Measurements from ENCODE around the gene MAML3.

The MAML3 gene

DNA sequence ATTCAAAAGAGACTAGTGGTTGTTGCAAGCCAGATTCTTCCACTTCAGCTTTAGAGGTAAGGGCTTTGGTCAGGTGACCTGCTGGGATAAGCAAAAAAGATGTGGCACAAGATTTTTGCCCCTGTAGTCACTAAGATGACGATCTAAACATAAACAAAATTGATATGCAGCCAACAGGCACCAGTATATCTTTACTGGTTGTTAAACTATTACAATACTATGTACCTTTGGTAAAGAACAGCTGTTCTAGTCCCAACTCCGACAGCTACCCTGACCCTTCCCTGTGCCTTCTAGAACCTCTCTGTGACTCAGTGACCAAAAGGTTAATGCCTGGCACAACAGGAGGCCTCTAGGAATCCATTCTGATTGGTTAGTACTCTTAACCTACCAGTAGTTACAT lies 428.7 kb downstream of the MAML3 start:
- H3K4me1 ChIP-seq (ENCODE audit: insufficient read depth, low read length): no peaks in the 10 kb centered on the region
- no peaks in the 10 kb centered on the region for H3K9me3 ChIP-seq (ENCODE audit: insufficient read depth, low read depth, low read length)
- no peak overlapping the region for H3K4me3 ChIP-seq (ENCODE audit: low read length)
- no peaks in the 10 kb centered on the region for H3K36me3 ChIP-seq (ENCODE audit: insufficient read depth, low read depth, low read length)
- no peak overlapping the region for H3K27ac ChIP-seq (ENCODE audit: low read length)
- H3K27me3 ChIP-seq (ENCODE audit: insufficient read depth, low read length): no peaks in the 10 kb centered on the region
- H3K9ac ChIP-seq (ENCODE audit: low read depth, low read length): no peak overlapping the region

DNA sequence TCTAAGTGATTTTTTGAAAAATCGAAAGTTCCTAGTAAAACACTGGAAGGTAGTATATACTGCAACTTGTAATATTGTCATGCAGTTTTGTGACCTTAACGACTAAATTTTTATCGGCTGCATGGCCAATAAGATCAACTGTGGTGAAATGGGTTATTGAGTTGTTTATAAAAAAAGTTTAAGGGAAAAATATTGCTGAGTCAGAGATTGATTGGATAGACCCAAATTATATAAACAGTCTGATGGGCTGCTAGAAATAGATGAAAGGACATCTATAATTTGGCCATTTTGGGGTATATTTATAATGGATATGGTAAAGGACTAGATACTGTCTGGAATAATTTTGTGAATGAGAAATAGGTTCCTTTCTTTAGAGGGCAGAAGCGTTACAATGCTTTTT lies 432.2 kb downstream of the MAML3 start:
- Histone ChIP-seq H3K4me3 (ENCODE audit: low read length) (no peak overlapping the region), H3K27me3 (ENCODE audit: insufficient read depth, low read length) (0 out of 2 replicates have a peak, but pooled peaks cover 4% of the 10 kb centered on the region), H3K4me1 (ENCODE audit: insufficient read depth, low read length) (no peaks in the 10 kb centered on the region), H3K27ac (ENCODE audit: low read length) (no peak overlapping the region), H3K9me3 (ENCODE audit: insufficient read depth, low read depth, low read length) (no peaks in the 10 kb centered on the region), H3K36me3 (ENCODE audit: insufficient read depth, low read depth, low read length) (peaks cover 3% of the 10 kb centered on the region; the same call in 1 of the 2 replicates), H3K9ac (ENCODE audit: low read depth, low read length) (no peak overlapping the region)

DNA sequence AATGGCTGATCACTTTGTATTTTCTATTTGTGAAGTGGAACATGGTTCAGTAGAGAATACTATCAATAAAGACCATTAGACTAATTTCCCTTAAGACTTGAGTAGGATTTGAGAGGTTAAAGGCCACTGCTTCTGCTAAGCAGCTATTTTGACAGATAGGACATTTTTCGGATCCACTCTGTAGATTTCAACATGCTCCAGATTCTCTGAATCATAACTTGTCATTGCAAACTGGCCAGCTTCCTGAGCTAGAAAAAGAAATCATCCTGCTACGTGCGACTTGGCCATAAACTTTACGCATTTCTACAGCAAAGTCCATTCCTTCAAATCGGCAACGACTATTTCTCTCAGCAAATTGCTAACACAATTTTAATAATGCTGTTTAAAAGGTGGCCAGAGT lies 433.2 kb downstream of the MAML3 start:
- H3K27me3 ChIP-seq (ENCODE audit: insufficient read depth, low read length): peaks cover 12% of the 10 kb centered on the region
- H3K9ac ChIP-seq (ENCODE audit: low read depth, low read length): no peak overlapping the region
- no peak overlapping the region for H3K4me3 ChIP-seq (ENCODE audit: low read length)
- H3K4me1 ChIP-seq (ENCODE audit: insufficient read depth, low read length): no peaks in the 10 kb centered on the region
- no peak overlapping the region for H3K27ac ChIP-seq (ENCODE audit: low read length)
- no peaks in the 10 kb centered on the region for H3K9me3 ChIP-seq (ENCODE audit: insufficient read depth, low read depth, low read length)
- peaks cover 3% of the 10 kb centered on the region; the same call in 1 of the 2 replicates for H3K36me3 ChIP-seq (ENCODE audit: insufficient read depth, low read depth, low read length)

DNA sequence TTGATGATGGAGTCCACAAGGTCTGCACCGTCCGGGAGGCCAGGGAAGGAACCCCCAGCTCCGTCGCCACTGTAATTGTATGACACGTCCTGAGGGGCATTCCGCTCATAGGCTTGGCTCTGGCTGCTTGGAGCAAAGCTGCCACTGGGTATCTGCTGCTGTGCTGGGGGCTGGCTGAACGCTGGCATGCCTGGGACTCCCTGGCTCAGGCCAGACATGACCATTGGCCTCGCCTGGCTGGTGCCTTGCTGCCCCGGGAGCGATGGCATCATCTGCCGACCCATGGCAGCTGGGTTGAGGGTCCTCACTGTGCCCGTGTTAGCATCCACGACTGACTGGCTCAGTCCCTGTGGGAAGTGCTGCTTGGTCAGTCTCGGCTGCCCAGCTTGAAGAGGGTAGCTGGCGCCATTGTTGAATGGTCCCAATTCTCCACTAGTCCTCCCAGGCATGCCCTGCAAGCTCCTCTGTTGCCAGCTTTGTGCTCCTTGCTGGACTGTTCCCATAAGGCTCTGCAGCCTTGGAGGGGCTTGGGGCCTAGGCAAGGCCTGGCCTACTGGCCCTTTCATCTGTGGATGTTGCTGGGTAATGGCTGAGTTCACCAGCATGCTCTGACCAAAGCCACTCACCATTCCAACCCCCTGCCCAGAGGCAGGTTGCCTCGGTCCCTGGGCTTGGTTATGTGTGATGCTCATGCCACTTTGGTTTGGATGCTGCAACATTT lies 434.4 kb downstream of the MAML3 start:
- Histone ChIP-seq H3K4me1 (ENCODE audit: insufficient read depth, low read length) (no peaks in the 10 kb centered on the region), H3K9me3 (ENCODE audit: insufficient read depth, low read depth, low read length) (no peaks in the 10 kb centered on the region), H3K27ac (ENCODE audit: low read length) (no peak overlapping the region), H3K27me3 (ENCODE audit: insufficient read depth, low read length) (peaks cover 25% of the 10 kb centered on the region), H3K36me3 (ENCODE audit: insufficient read depth, low read depth, low read length) (peaks cover 3% of the 10 kb centered on the region; the same call in 1 of the 2 replicates), H3K9ac (ENCODE audit: low read depth, low read length) (no peak overlapping the region), H3K4me3 (ENCODE audit: low read length) (no peak overlapping the region)

DNA sequence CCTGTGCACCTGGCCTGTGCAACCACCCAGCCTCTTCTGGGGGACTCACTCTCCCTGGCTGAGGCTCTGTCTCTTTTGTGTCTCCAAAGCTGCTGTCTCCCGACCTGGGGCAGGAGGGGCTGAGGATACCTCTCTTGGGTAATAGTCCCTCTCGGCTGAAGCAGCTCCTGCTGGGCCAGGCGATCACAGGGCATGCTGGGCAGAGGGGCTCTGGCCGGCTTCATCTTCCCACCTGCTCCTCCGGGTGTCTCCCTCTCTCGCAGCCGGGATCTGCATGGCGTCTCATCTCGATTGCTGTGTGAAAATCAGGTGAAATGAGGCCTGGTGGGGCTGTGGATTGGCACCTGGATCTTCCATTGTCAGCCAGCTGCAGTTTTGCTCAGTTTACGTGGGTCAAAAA lies 435.2 kb downstream of the MAML3 start:
- Histone ChIP-seq H3K9me3 (ENCODE audit: insufficient read depth, low read depth, low read length) (no peaks in the 10 kb centered on the region), H3K27me3 (ENCODE audit: insufficient read depth, low read length) (peaks cover 32% of the 10 kb centered on the region), H3K4me1 (ENCODE audit: insufficient read depth, low read length) (no peaks in the 10 kb centered on the region), H3K36me3 (ENCODE audit: insufficient read depth, low read depth, low read length) (peaks cover 3% of the 10 kb centered on the region; the same call in 1 of the 2 replicates), H3K27ac (ENCODE audit: low read length) (no peak overlapping the region), H3K4me3 (ENCODE audit: low read length) (no peak overlapping the region), H3K9ac (ENCODE audit: low read depth, low read length) (no peak overlapping the region)

DNA sequence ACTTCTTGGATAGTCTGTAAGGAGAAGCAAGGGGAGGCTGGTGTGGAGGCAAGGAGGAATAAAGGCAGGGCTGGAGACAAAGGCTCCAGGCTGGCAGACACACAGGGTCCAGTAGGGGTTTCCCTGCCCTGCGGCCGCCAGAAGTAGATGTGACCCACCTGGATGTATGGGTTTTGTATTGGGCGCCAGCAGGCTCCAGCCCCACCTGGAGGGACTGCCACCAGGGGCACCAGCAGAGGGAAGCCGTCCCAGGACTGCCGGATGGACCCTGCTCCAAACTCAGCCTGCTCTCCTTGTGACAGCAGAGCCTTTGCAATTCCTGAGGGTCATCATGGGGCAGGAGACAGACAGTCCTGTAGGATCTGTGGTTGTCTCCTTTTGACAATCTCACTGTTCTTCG lies 435.6 kb downstream of the MAML3 start:
- no peak overlapping the region for H3K4me3 ChIP-seq (ENCODE audit: low read length)
- H3K27me3 ChIP-seq (ENCODE audit: insufficient read depth, low read length): peaks cover 37% of the 10 kb centered on the region
- H3K4me1 ChIP-seq (ENCODE audit: insufficient read depth, low read length): no peaks in the 10 kb centered on the region
- H3K9me3 ChIP-seq (ENCODE audit: insufficient read depth, low read depth, low read length): no peaks in the 10 kb centered on the region
- peaks cover 3% of the 10 kb centered on the region; the same call in 1 of the 2 replicates for H3K36me3 ChIP-seq (ENCODE audit: insufficient read depth, low read depth, low read length)
- no peak overlapping the region for H3K9ac ChIP-seq (ENCODE audit: low read depth, low read length)
- H3K27ac ChIP-seq (ENCODE audit: low read length): no peak overlapping the region

DNA sequence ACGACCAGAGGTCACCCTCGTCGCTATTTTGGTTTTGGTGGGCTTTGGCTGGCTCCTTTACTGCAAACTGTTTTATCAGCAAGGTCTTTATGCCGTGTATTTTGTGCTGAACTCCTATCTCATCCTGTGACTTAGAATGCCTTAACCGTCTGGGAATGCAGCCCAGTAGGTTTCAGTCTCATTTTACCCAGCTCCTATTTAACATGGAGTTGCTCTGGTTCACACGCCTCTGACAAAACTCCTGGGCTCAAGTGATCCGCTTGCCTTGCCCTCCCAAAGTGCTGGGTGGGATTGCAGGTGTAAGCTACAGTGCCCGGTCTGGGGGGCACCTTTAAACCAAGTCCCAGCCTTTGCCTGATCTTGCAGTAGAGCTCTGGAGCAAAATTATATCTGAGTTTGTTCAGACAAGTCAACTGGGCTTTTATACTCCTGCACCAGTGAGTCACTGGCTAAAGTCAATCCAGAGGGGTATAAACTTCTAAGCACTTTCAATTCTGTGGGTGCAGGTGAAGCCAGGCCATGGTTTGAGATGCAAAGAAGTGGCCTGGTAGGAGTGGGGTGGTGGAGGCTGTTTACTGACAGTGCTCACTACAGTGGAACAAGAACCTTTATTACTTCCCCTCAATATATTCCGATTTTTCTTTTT lies 438.1 kb downstream of the MAML3 start:
- Histone ChIP-seq H3K9me3 (ENCODE audit: insufficient read depth, low read depth, low read length) (no peaks in the 10 kb centered on the region), H3K27ac (ENCODE audit: low read length) (no peak overlapping the region), H3K9ac (ENCODE audit: low read depth, low read length) (no peak overlapping the region), H3K4me3 (ENCODE audit: low read length) (no peak overlapping the region), H3K27me3 (ENCODE audit: insufficient read depth, low read length) (peaks cover 49% of the 10 kb centered on the region), H3K4me1 (ENCODE audit: insufficient read depth, low read length) (no peaks in the 10 kb centered on the region), H3K36me3 (ENCODE audit: insufficient read depth, low read depth, low read length) (peaks cover 3% of the 10 kb centered on the region; the same call in 1 of the 2 replicates)

DNA sequence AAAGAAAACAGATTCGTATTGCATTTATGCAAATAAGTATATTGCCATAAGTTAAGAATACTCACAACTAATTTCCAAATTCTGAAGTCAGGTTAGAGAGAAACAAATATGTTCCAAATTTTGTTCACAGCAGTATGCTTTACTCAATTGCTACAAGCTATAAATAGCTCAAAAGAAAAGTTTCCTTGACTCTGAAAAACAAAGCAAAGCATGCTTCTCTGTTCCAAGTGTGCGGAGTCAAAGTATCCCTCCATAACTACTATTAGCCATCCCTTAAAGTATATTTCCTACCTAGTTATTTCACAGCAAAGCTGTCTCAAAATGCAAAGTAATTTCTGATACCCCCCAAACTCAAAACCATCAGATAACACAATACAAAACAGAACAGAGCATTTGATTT lies 441.1 kb downstream of the MAML3 start:
- Histone ChIP-seq H3K4me3 (ENCODE audit: low read length) (no peak overlapping the region), H3K36me3 (ENCODE audit: insufficient read depth, low read depth, low read length) (no peaks in the 10 kb centered on the region), H3K9ac (ENCODE audit: low read depth, low read length) (no peak overlapping the region), H3K9me3 (ENCODE audit: insufficient read depth, low read depth, low read length) (no peaks in the 10 kb centered on the region), H3K4me1 (ENCODE audit: insufficient read depth, low read length) (no peaks in the 10 kb centered on the region), H3K27ac (ENCODE audit: low read length) (no peak overlapping the region), H3K27me3 (ENCODE audit: insufficient read depth, low read length) (peaks cover 46% of the 10 kb centered on the region)

DNA sequence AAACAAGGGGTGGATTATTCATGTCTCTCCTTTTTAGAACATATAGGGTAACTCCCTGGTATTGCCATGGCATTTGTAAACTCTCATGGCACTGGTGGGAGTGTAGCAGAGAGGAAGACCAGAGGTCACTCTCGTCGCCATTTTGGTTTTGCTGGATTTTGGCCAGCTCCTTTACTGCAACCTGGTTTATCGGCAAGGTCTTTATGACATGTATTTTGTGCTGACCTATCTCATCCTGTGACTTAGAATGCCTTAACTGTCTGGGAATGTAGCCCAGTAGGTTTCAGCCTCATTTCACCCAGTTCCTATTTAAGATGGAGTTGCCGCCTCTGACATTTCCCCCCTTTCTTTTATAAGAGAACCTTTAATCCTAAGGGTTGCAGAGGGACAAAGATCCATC lies 442.5 kb downstream of the MAML3 start:
- H3K27me3 ChIP-seq (ENCODE audit: insufficient read depth, low read length): peaks cover 44% of the 10 kb centered on the region
- H3K4me3 ChIP-seq (ENCODE audit: low read length): no peak overlapping the region
- no peak overlapping the region for H3K9ac ChIP-seq (ENCODE audit: low read depth, low read length)
- H3K36me3 ChIP-seq (ENCODE audit: insufficient read depth, low read depth, low read length): no peaks in the 10 kb centered on the region
- no peak overlapping the region for H3K27ac ChIP-seq (ENCODE audit: low read length)
- no peaks in the 10 kb centered on the region for H3K4me1 ChIP-seq (ENCODE audit: insufficient read depth, low read length)
- no peaks in the 10 kb centered on the region for H3K9me3 ChIP-seq (ENCODE audit: insufficient read depth, low read depth, low read length)

DNA sequence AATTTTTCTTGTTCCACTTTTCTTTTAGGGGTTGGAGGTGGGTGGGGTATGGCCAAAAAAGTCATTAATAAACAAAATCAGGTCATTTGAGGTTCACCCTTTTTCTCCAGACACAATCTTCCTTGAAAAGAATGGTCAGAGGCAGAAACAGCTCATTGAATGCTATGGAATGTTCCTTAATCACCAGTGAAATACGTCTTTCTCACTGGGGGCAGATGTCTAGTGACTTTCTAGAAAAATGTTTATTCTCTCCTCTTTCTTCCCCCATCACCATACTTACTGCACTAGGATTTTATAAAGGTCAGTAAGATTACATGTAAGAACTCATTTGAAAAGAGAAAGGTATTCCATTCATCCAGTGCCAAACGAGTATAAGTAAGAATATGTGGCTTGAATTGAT lies 443.9 kb downstream of the MAML3 start:
- Histone ChIP-seq H3K4me3 (ENCODE audit: low read length) (no peak overlapping the region), H3K4me1 (ENCODE audit: insufficient read depth, low read length) (no peaks in the 10 kb centered on the region), H3K27ac (ENCODE audit: low read length) (no peak overlapping the region), H3K9me3 (ENCODE audit: insufficient read depth, low read depth, low read length) (no peaks in the 10 kb centered on the region), H3K36me3 (ENCODE audit: insufficient read depth, low read depth, low read length) (no peaks in the 10 kb centered on the region), H3K9ac (ENCODE audit: low read depth, low read length) (no peak overlapping the region), H3K27me3 (ENCODE audit: insufficient read depth, low read length) (peaks cover 30% of the 10 kb centered on the region)

DNA sequence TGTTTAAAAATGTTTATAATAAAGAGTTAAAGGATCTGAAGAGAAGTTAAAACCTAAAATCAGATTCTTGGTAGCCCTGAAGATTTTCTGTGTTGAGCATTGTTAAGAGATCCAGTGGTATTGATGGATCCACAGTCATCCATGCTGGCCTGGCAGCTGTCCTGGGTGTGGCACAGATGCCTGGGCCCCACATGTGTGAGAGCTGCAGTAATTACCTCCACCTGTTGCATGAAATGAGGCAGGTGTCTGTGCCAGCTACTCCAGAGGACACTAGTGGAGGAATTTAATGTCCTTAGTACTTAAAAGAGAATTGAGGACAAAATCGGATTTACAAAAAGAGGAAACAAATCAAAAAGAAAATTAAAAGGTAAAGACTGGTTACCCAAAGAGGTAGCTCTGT lies 444.3 kb downstream of the MAML3 start:
- Histone ChIP-seq H3K9ac (ENCODE audit: low read depth, low read length) (no peak overlapping the region), H3K27ac (ENCODE audit: low read length) (no peak overlapping the region), H3K4me3 (ENCODE audit: low read length) (no peak overlapping the region), H3K27me3 (ENCODE audit: insufficient read depth, low read length) (peaks cover 26% of the 10 kb centered on the region), H3K36me3 (ENCODE audit: insufficient read depth, low read depth, low read length) (no peaks in the 10 kb centered on the region), H3K9me3 (ENCODE audit: insufficient read depth, low read depth, low read length) (no peaks in the 10 kb centered on the region), H3K4me1 (ENCODE audit: insufficient read depth, low read length) (no peaks in the 10 kb centered on the region)

DNA sequence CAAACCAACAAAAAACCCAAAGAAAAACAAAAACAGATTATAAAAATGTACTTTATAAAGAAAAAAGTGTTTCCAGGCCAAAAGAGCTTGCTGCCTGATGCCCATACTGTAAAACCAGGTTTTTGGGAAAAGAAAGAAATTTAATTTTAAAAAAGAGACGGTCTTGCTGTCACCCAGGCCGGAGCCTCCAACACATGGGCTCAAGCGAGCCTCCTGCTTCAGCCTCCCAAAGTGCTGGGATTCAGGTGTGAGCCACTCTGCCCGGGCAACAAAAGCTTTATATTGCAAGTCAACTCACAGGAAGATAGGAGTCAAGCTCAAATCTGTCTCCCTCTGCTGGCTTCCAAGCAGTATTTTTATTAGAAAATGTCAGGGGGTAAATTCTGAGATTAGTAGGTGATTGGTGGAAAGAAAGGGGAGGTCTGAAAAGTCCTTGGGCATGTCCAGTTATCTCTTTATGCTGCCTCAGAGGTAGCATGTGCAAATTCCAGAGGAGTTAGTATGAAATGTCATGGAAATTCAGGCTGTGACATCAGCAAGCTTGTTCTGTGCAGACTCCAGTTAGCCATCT lies 449.0 kb downstream of the MAML3 start:
- H3K9me3 ChIP-seq (ENCODE audit: insufficient read depth, low read depth, low read length): no peaks in the 10 kb centered on the region
- no peak overlapping the region for H3K9ac ChIP-seq (ENCODE audit: low read depth, low read length)
- no peaks in the 10 kb centered on the region for H3K36me3 ChIP-seq (ENCODE audit: insufficient read depth, low read depth, low read length)
- no peak overlapping the region for H3K4me3 ChIP-seq (ENCODE audit: low read length)
- no peak overlapping the region for H3K27ac ChIP-seq (ENCODE audit: low read length)
- H3K4me1 ChIP-seq (ENCODE audit: insufficient read depth, low read length): no peaks in the 10 kb centered on the region
- no peaks in the 10 kb centered on the region for H3K27me3 ChIP-seq (ENCODE audit: insufficient read depth, low read length)

Measured in iPS-20b (cell line).